ENCODE data around the gene NELL1.

Gene NELL1

DNA sequence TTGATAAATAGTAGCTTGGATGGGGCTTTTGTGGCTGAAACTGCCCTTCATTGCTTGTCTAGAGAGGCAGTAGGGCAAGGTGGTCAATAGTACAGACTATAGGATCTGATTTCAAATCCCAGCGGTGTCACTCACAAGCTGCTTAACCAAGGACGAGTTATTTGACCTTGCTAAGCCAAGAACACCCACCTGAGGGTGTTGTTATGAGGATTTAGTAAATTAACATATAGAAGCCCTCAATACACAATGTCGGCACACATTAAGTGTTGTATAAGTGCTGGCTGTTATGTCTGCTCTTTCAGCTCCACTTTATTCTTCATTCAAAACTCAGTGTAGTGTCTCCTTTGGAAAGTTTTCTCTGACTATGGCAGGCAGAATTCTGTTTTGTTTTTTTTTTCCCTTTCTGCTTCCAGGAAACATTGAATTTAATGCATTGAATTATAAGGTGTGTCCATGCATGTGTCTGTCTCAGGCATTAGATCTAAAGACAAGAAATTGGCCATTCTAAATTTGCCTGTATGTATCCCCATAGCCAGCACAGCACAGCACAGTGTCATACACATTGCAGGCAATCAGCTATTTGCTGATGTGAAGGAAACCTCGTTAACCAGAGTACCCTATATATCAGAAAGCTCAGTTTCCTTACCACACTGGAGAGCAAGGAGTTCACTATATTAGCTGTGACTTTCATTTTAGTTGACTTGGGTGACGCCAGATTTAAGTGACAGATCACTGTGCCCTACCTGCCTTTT, 212.1 kb downstream of the NELL1 start:
- DNase-seq (ENCODE audit: low spot score in 2 of 2) (no peak), ATAC-seq (ENCODE audit: low read depth) (no peak)
- Mint-ChIP-seq H3K36me3 (no peaks in the 10 kb centered on the region), H3K4me3 (no peak overlapping the region), H3K27ac (no peak overlapping the region), H3K4me1 (no peaks in the 10 kb centered on the region), H3K9me3 (peaks cover 3% of the 10 kb centered on the region), H3K27me3 (no peaks in the 10 kb centered on the region)

DNA sequence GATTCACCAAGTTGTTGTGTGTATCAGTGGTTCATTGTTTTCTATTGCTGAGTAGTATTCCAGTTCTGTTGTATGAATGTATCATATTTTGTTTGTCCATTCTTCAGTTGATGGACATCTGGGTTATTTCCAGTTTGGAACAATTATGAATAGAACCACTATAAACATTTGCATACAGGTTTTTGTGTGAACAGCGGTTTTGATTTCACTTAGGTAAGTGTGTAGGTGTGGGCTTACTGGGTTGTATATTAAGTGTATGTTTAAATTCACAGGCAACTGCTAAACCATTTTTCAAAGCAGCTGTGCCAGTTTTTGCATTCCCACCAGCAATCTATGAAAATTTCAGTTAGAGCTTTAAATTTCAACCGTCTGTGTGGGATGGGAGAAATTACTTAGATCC, 217.8 kb downstream of the NELL1 start:
- ATAC-seq (ENCODE audit: low read depth) (no peak), DNase-seq (ENCODE audit: low spot score in 2 of 2) (no peak)
- Mint-ChIP-seq H3K36me3 (no peaks in the 10 kb centered on the region), H3K4me1 (no peaks in the 10 kb centered on the region), H3K9me3 (peaks cover 5% of the 10 kb centered on the region), H3K4me3 (no peak overlapping the region), H3K27ac (no peak overlapping the region), H3K27me3 (no peaks in the 10 kb centered on the region)

- DNase-seq (ENCODE audit: low spot score in 2 of 2) (no peak), ATAC-seq (ENCODE audit: low read depth) (no peak)
- Mint-ChIP-seq H3K27ac (no peak overlapping the region), H3K27me3 (no peaks in the 10 kb centered on the region), H3K4me1 (no peaks in the 10 kb centered on the region), H3K36me3 (peaks cover 2% of the 10 kb centered on the region), H3K4me3 (no peak overlapping the region), H3K9me3 (peaks cover 9% of the 10 kb centered on the region)
Observed at GRCh38 chr11:20894296-20894695, 224.9 kb downstream of the NELL1 start.

DNA sequence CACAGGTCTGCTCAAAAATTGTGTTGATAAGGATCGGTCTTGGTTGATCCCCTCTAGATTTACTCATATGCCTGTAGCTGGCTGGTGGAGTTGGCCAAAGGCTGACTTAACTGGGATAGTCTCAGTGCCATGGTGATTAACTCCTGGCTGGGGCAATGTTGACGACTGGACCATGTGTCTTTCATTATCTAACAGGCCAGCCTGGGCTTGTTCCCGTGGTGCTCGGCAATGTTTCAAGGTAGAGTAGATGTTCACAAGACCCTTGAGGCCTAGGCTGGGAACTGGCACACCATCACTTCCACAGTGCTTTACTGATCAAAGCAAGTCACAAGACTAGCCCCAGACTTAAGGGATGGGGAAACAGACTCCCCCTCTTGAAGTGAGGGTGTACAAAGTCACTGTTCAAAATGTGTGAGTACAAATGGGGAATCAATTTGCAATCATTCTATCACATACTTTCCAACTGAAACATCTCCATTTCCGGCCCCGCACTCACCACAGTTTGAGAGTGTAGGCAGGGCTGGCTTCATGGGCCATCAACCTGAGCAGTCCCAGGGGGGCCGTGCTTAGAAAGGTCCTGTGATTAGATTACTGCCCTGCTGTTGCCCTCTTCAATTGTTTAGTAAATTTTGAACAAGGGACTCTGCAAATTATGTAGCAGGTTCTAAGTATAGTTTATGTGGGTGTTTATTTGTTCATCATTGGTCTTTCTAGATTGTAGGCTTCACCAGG, 240.8 kb downstream of the NELL1 start:
- Mint-ChIP-seq H3K4me3 (no peak overlapping the region), H3K36me3 (no peaks in the 10 kb centered on the region), H3K27me3 (no peaks in the 10 kb centered on the region), H3K27ac (no peak overlapping the region), H3K9me3 (peaks cover 10% of the 10 kb centered on the region), H3K4me1 (no peaks in the 10 kb centered on the region)
- DNase-seq (ENCODE audit: low spot score in 2 of 2) = no peak
- ATAC-seq (ENCODE audit: low read depth) = no peak

DNA sequence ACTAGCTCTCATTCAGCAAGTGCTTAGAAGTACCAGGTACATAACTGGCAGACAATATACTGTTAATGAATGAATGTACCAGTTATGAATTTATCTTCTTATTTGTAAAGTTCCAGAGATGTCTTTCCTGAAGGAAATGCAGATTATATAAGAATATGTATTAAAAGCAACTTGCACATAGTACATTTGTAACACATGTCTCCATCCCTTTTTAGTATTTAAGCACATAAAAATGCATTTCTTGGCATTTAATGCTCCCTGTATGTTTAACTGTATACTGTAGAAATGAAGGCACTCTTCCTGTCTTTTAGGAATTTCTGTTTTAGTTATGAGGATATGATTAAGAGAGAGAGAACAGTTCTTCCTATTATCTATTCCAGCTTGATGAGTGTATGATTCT, 241.3 kb downstream of the NELL1 start:
- Mint-ChIP-seq H3K9me3 (peaks cover 6% of the 10 kb centered on the region), H3K36me3 (no peaks in the 10 kb centered on the region), H3K27ac (no peak overlapping the region), H3K4me3 (no peak overlapping the region), H3K4me1 (no peaks in the 10 kb centered on the region), H3K27me3 (no peaks in the 10 kb centered on the region)
- no peak for ATAC-seq (ENCODE audit: low read depth)
- no peak for DNase-seq (ENCODE audit: low spot score in 2 of 2)

DNA sequence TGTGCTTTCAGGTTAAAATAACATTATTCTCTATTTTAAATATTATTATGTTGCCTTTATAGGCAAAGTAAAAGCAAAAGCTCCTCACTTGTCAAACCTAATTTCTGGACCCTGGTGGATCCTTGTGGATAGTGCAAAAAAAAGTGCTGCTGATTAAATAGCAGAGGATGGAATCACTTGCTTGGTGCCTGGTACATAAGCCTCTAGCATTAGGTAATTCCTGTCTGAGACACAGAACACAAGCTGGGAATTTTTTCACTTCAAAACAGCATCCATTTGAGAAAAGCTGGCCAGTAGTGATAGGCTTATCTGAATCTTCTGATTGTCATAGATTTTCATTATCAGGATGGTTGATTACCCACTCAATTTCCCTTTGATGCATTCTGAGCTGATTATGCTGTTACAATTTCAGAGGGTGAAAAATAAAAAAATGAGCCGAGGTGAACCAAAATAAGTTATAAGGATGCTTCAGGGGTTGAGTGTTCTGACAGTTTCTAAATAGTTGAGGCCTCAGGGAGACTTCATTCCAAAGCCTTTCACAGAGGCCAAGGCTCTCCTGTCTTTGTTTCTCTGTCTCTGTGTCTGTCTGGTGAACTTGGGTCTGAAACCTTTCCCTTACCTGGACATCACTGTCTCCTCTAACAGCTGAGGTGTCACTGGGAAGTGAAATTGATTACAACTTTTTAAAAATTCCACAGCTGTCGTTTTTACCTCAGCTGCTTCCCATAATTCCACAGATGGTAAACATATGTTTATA, 242.9 kb downstream of the NELL1 start:
- Mint-ChIP-seq H3K27ac (no peak overlapping the region), H3K4me1 (no peaks in the 10 kb centered on the region)

GRCh38 chr11:20912922-20913512, 243.6 kb downstream of the NELL1 start:
- ATAC-seq (ENCODE audit: low read depth) (no peak), DNase-seq (ENCODE audit: low spot score in 2 of 2) (no peak)
- Mint-ChIP-seq H3K27ac (no peak overlapping the region), H3K4me3 (no peak overlapping the region), H3K36me3 (no peaks in the 10 kb centered on the region), H3K27me3 (no peaks in the 10 kb centered on the region), H3K4me1 (no peaks in the 10 kb centered on the region), H3K9me3 (peaks cover 2% of the 10 kb centered on the region)

More for the DNA sequence above, 242.9 kb downstream of the NELL1 start:
- H3K9me3 Mint-ChIP-seq = peaks cover 6% of the 10 kb centered on the region
- ATAC-seq (ENCODE audit: low read depth) = no peak
- H3K4me3 Mint-ChIP-seq = no peak overlapping the region
- no peak for DNase-seq (ENCODE audit: low spot score in 2 of 2)
- no peaks in the 10 kb centered on the region for H3K36me3 Mint-ChIP-seq
- no peaks in the 10 kb centered on the region for H3K27me3 Mint-ChIP-seq

DNA sequence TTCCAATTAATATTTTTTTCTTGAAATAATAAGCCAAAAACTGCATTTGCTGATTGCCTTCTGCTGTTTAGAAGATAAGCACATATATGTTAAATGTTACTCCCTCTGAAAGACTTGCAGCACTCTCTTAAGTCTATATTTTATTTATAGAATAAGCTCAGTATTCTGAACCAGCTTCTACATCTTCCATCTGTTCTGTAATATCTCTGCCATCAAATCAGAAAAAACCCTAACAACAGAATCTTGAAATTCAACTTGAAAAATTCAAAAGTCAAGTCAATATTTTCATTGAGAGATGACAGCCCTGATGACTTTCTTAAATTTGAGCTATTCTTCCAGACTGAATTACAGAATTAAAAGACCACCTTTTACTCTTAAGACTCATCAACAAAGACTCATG, 247.9 kb downstream of the NELL1 start:
- DNase-seq (ENCODE audit: low spot score in 2 of 2) (no peak), ATAC-seq (ENCODE audit: low read depth) (no peak)
- Mint-ChIP-seq H3K27me3 (no peaks in the 10 kb centered on the region), H3K9me3 (peaks cover 2% of the 10 kb centered on the region), H3K4me3 (no peak overlapping the region), H3K27ac (no peak overlapping the region), H3K36me3 (no peaks in the 10 kb centered on the region), H3K4me1 (no peaks in the 10 kb centered on the region)

DNA sequence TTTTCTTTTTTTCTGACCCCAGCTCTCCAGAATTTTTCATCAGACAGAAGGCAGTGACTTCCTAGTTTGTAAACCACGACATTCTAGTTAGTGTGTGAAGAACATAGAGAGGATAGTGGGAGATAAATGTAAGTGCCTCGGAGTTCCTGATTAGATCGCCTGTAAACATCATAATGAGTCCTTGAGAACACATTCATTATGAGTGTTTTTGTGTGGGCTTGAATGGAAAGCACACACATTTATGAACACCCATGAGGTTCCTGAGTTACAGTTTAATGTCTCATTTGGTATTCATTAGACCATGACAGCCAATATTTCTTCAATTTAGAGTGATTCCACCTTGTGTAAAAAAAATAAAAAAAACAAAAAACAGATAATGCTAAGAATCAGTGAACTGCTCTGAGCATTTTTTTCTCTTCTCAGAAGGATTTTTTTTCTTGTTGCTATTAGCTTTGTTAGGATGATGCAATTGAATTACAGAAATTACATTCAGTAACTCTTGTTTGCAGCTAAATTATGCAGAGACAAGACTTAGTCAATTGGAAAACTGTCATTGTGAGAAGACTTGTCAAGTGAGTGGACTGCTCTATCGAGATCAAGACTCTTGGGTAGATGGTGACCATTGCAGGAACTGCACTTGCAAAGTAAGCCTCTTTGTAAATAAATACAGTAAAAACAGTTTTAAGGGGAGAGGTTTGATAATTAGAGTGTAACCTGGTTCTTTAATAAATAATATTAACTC, 257.6 kb downstream of the NELL1 start:
- DNase-seq (ENCODE audit: low spot score in 2 of 2) (no peak), ATAC-seq (ENCODE audit: low read depth) (no peak)
- H3K27me3 Mint-ChIP-seq = no peaks in the 10 kb centered on the region
- no peaks in the 10 kb centered on the region for H3K4me1 Mint-ChIP-seq
- H3K27ac Mint-ChIP-seq = no peak overlapping the region
- no peak overlapping the region for H3K4me3 Mint-ChIP-seq
- no peaks in the 10 kb centered on the region for H3K9me3 Mint-ChIP-seq
- no peaks in the 10 kb centered on the region for H3K36me3 Mint-ChIP-seq

GRCh38 chr11:20931029-20931428, 261.6 kb downstream of the NELL1 start:
- no peak for ATAC-seq (ENCODE audit: low read depth)
- peaks cover 7% of the 10 kb centered on the region for H3K9me3 Mint-ChIP-seq
- no peak overlapping the region for H3K27ac Mint-ChIP-seq
- no peaks in the 10 kb centered on the region for H3K36me3 Mint-ChIP-seq
- DNase-seq (ENCODE audit: low spot score in 2 of 2) = no peak
- no peaks in the 10 kb centered on the region for H3K27me3 Mint-ChIP-seq
- no peak overlapping the region for H3K4me3 Mint-ChIP-seq
- no peaks in the 10 kb centered on the region for H3K4me1 Mint-ChIP-seq

DNA sequence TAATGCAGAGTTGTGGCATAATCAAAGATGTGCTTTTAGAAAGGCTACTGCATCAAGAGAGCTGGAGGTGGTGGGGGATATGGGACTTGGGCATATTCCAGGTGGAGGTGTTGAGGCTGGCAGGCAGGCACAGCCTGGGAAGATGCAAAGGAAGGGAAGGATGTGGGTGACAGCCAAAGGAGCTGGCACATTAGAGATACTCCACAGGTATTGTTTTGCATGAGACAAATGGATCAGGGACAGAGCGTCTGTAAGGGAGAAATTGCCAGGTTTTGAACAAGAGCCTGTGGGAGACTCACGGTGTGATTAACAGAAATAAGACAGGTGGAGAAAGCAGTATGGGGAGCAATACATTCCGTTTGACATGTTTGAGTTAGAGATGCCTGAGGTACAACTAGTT, 263.7 kb downstream of the NELL1 start:
- Mint-ChIP-seq H3K4me1 (no peaks in the 10 kb centered on the region), H3K36me3 (no peaks in the 10 kb centered on the region), H3K9me3 (peaks cover 7% of the 10 kb centered on the region), H3K27ac (no peak overlapping the region), H3K27me3 (no peaks in the 10 kb centered on the region), H3K4me3 (no peak overlapping the region)
- DNase-seq (ENCODE audit: low spot score in 2 of 2) (no peak), ATAC-seq (ENCODE audit: low read depth) (no peak)

DNA sequence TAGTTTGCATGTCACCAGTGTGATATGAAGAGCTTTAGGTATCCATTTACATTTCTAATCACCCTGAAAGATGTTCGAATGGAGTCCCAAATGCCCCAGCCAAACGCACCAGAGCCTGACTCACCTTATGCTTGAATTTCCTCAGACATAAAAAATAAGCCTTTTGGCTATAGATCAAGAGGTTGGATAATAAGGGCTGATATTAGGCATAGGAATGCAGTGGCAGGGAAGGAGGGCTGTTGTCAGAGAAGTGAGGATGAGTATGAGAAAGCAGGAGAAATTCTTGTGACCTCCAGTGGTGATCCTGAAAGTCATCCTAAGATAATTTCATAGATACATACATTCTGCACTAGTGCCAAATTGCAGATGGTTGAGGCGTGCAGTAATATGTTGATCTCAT, 264.6 kb downstream of the NELL1 start:
- Mint-ChIP-seq H3K36me3 (no peaks in the 10 kb centered on the region), H3K9me3 (peaks cover 7% of the 10 kb centered on the region), H3K27me3 (no peaks in the 10 kb centered on the region), H3K27ac (no peak overlapping the region), H3K4me3 (no peak overlapping the region), H3K4me1 (no peaks in the 10 kb centered on the region)
- DNase-seq (ENCODE audit: low spot score in 2 of 2) (no peak), ATAC-seq (ENCODE audit: low read depth) (no peak)

DNA sequence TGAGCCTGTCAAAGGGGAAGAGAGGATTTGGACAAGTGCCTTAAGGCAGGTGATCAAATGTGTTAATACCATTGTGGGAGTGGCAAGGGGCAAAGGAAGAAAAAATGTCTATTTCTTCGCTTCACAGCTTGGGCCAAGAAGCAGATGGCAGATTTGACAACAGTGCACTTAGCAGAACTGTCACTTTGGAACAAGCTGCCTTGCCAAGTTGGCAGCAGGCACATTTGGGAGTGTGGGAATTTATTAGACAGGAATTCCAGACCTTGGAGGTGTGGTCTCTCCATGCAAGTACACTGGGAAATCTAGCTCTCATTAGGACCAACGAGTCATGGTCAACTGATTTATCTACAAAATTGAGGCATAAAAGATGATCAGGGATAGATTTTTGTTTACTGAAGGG, 265.1 kb downstream of the NELL1 start:
- Mint-ChIP-seq H3K4me3 (no peak overlapping the region), H3K36me3 (no peaks in the 10 kb centered on the region), H3K27ac (no peak overlapping the region), H3K9me3 (peaks cover 7% of the 10 kb centered on the region), H3K4me1 (no peaks in the 10 kb centered on the region), H3K27me3 (no peaks in the 10 kb centered on the region)
- ATAC-seq (ENCODE audit: low read depth) = no peak
- no peak for DNase-seq (ENCODE audit: low spot score in 2 of 2)
